HUES48 (cell line): ENCODE results near the gene RAB31.

Experiments used
- H3K27ac ChIP-seq: one replicate; pipeline ENCODE4 v1.7.0; 2013; ENCODE audit warnings: low read depth, low read length, inconsistent platforms
- H3K27me3 ChIP-seq: 2 replicates; pipeline ENCODE4 v1.6.1; 2013; ENCODE audit warnings: mild to moderate bottlenecking, low read length; ENCODE audit not compliant: control insufficient read depth, insufficient read depth
- H3K36me3 ChIP-seq: 2 replicates; pipeline ENCODE4 v1.6.1; 2013; ENCODE audit warnings: low read length; ENCODE audit not compliant: control insufficient read depth, insufficient read depth
- H3K4me1 ChIP-seq: 2 replicates; pipeline ENCODE4 v1.6.1; 2013; ENCODE audit warnings: mild to moderate bottlenecking, low read length; ENCODE audit not compliant: control insufficient read depth, insufficient read depth
- H3K4me3 ChIP-seq: 2 replicates; pipeline ENCODE4 v1.5.1; 2013; ENCODE audit warnings: mild to moderate bottlenecking, low read depth, low read length
- H3K9ac ChIP-seq: 2 replicates; pipeline ENCODE4 v1.6.1; 2013; ENCODE audit warnings: mild to moderate bottlenecking, low read depth, low read length, moderate library complexity
- H3K9me3 ChIP-seq: 2 replicates; pipeline ENCODE4 v1.6.1; 2013; ENCODE audit warnings: low read length; ENCODE audit not compliant: control insufficient read depth, insufficient read depth

Gene RAB31

DNA sequence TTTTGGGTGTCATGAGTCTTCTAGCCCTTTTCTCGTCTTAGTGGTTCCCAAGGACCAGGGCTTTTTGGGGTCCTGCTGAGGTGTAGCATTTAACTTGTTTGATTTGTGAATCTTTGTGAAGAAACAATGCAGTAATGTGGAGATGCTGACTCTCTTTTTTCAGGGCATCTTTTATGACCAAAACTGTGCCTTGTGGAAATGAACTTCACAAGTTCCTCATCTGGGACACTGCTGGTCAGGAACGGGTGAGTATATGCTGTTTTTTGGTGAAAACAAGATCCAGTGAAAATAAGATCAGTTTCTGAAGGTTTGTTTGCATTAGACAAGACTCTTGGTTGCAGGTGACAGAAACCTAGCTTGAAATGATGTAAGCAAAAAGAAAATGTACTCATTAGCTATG, 83.9 kb downstream of the RAB31 start:
- Histone ChIP-seq H3K27me3 (no peaks in the 10 kb centered on the region), H3K9ac (no peak overlapping the region), H3K36me3 (no peaks in the 10 kb centered on the region), H3K27ac (no peak overlapping the region), H3K4me3 (no peak overlapping the region), H3K4me1 (no peaks in the 10 kb centered on the region), H3K9me3 (no peaks in the 10 kb centered on the region)

- H3K27ac ChIP-seq, result no peak overlapping the region
- H3K4me3 ChIP-seq, result no peak overlapping the region
- H3K4me1 ChIP-seq, result no peaks in the 10 kb centered on the region
- no peaks in the 10 kb centered on the region for H3K36me3 ChIP-seq
- H3K27me3 ChIP-seq, result no peaks in the 10 kb centered on the region
- no peak overlapping the region for H3K9ac ChIP-seq
- no peaks in the 10 kb centered on the region for H3K9me3 ChIP-seq
Observed at GRCh38 chr18:9792565-9793245, 84.6 kb downstream of the RAB31 start.

- no peak overlapping the region for H3K4me3 ChIP-seq
- H3K27me3 ChIP-seq, result no peaks in the 10 kb centered on the region
- H3K9me3 ChIP-seq, result no peaks in the 10 kb centered on the region
- H3K9ac ChIP-seq, result no peak overlapping the region
- H3K4me1 ChIP-seq, result no peaks in the 10 kb centered on the region
- H3K36me3 ChIP-seq, result no peaks in the 10 kb centered on the region
- no peak overlapping the region for H3K27ac ChIP-seq
Observed at GRCh38 chr18:9796011-9796410, 87.9 kb downstream of the RAB31 start.

DNA sequence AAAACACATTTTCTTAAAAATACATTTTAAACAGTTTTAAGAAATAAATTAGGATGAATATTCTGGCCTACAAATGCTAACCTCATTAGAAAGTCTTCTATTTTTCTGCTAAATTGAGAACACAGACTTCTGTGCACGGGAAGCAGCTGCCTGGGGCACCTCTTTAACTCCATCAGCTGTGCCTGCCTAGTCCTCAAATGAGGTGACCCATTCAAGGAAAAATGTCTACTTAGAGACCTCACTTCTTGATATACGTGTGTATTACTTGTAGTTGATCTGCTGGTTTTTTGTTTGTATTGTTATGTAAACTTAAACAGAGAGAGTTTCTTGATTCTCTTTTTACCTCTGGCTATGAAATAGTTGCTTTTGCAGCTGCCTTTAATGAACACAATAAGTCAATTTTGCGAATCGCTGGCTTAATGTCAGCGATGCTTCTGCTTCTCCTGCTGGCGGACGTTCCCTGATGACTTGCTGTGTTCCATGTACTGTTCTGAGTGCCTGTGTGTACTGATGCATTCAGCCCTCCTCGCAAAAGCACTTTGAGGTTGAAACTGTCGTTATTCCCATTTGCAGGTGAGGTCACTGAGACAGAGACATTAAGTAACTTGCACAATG, 88.9 kb downstream of the RAB31 start:
- Histone ChIP-seq H3K27ac (no peak overlapping the region), H3K4me1 (no peaks in the 10 kb centered on the region), H3K36me3 (no peaks in the 10 kb centered on the region), H3K4me3 (no peak overlapping the region), H3K27me3 (no peaks in the 10 kb centered on the region), H3K9ac (no peak overlapping the region), H3K9me3 (no peaks in the 10 kb centered on the region)

DNA sequence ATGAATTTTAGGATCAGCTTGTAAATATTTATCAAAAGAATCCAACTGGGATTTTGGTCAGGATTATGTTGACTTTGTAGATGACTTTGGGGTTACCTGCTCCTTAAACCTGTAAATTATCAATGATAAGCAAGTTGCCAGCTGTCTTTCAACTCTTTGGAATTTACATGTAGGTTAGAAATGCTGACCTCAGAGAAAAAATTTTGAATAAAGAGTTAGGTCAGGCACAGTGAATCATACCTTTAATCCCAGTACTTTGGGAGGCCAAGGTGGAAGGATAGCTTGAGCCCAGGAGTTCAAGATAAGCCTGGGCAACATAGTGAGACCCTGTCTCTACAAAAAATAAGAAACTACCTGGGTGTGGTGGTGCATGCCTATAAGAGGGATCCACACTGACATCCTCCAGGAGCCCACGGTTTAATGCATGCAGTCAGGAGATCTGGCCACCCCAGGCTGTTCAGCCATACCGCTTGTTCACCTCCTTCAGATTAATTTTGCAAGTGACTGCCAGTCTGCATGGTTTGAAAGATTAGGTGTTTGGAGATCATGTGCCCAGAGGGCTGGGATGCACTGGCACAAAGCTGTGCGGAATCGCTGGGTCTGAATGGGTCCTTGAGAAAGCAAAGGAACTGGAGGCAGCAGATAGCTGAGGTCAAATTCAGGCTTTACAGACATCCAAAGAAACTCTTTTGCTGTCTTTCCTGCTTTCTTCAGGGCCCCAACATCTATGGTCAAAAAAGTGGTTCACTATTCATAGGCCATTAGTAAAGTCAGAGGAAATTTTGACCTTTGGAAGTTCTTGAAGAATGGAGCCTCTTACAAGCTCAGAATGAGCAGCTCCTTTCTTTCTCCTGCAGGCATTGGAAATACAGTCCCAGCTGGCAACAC, 94.3 kb downstream of the RAB31 start:
- Histone ChIP-seq H3K4me3 (no peak overlapping the region), H3K9me3 (no peaks in the 10 kb centered on the region), H3K36me3 (no peaks in the 10 kb centered on the region), H3K27me3 (no peaks in the 10 kb centered on the region), H3K9ac (no peak overlapping the region), H3K27ac (peak overlapping the region; percentile 8), H3K4me1 (peaks cover 21% of the 10 kb centered on the region)

DNA sequence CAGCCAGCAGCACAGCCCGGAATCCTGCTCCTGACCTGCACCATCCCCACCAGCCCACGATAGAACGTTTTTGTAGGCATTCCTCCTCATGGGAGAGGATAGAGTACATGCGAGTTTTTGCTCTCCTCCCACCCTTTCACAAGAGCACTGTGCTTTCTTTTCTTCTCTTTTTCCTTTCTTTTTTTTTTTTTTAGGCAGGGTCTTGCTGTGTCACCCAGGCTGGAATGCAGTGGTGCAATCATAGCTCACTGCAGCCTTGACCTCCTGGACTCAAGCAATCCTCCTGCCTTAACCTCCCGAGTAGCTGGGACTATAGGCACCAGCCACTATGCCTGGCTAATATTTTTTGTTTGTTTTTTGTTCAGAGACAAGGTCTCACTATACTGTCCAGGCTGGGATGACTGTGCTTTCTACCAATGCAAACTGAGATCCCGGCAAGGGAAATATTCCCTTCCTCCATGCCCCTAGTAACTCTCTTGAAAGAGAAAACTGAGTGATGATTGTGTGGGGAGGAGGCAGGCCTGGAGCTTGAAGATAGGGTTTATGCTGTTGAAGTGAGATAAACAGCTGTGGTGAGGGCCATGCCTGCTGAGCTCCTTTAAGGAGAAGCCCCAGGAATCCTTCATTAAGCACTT, 95.1 kb downstream of the RAB31 start:
- H3K36me3 ChIP-seq, result no peaks in the 10 kb centered on the region
- peaks cover 27% of the 10 kb centered on the region for H3K4me1 ChIP-seq
- H3K27ac ChIP-seq, result peak overlapping the region; percentile 83
- H3K9me3 ChIP-seq, result no peaks in the 10 kb centered on the region
- H3K27me3 ChIP-seq, result no peaks in the 10 kb centered on the region
- no peak overlapping the region for H3K9ac ChIP-seq
- no peak overlapping the region for H3K4me3 ChIP-seq

- Histone ChIP-seq H3K36me3 (no peaks in the 10 kb centered on the region), H3K9ac (no peak overlapping the region), H3K4me3 (no peak overlapping the region), H3K9me3 (no peaks in the 10 kb centered on the region), H3K27ac (peak overlapping the region; percentile 83), H3K27me3 (no peaks in the 10 kb centered on the region), H3K4me1 (peaks cover 33% of the 10 kb centered on the region)
Observed at GRCh38 chr18:9803698-9804516, 95.8 kb downstream of the RAB31 start.

DNA sequence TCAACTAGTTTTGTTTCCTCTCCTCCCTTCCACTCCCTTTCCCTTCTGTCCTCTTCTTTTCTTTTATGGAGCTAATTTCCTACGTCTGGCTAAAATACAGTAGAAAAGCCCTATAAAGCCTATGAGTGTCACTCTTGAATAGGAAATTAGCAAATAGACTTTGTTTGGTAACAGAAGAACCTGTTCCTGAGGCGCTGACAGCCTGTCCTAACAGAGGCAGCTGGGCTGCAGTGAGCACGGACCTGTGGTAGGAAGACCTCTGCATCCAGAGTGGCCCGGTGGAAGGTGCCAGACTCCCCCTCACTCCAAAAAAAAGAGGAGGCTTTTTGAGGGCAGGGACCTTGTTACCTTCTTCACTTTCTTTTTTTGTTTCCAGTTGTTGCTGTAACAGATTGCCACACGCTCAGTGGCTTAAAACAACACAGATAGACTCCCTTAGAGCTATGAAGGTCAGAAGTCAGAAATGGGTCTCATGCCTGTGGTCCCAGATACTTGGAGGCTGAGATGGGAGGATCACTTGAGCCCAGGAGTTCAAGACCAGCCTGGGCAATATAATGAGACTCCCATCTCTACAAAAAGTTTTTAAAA, 96.5 kb downstream of the RAB31 start:
- H3K9me3 ChIP-seq, result no peaks in the 10 kb centered on the region
- H3K4me3 ChIP-seq, result no peak overlapping the region
- H3K9ac ChIP-seq, result no peak overlapping the region
- H3K4me1 ChIP-seq, result peaks cover 40% of the 10 kb centered on the region
- no peaks in the 10 kb centered on the region for H3K36me3 ChIP-seq
- no peak overlapping the region for H3K27ac ChIP-seq
- no peaks in the 10 kb centered on the region for H3K27me3 ChIP-seq

GRCh38 chr18:9806905-9807304, 98.8 kb downstream of the RAB31 start:
- Histone ChIP-seq H3K36me3 (no peaks in the 10 kb centered on the region), H3K27ac (no peak overlapping the region), H3K9ac (no peak overlapping the region), H3K4me1 (peaks cover 47% of the 10 kb centered on the region), H3K4me3 (no peak overlapping the region), H3K27me3 (no peaks in the 10 kb centered on the region), H3K9me3 (no peaks in the 10 kb centered on the region)
